GM19452 (cell line): Measurements from ENCODE around the gene NDUFS5.
"Not testable (repeated sequence)": the region's sequence is repeated elsewhere in the genome, so short reads cannot be mapped to it uniquely, and the experiment has no call there.

Experiments used
- ATAC-seq: cut with Tn5 transposase; IDR thresholded peaks from one replicate; pipeline ENCODE4 v1.9.1; 2021; ENCODE audit not compliant: unreplicated experiment

NDUFS5 gene

DNA sequence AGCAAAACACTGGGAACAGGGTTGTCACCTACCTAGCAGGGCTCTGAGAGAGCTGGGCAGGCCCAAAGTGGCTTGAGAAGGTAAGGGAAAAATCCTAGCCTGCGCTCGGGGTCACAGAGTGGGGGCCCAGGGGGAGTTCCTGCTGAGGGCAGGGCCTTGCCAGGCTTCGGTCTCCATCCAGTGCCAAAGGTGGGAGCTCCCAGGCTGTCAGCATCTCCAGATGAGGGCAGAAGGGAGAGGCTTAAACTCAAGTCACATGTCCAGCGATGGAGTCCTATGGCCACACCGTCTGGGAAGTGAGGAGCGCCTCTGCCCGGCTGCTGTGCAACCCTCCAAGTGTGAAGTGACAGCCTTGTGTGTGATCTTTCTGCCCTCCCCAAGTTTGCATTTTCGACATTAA lies 11.2 kb upstream of the NDUFS5 start:
- not testable (repeated sequence) for ATAC-seq

DNA sequence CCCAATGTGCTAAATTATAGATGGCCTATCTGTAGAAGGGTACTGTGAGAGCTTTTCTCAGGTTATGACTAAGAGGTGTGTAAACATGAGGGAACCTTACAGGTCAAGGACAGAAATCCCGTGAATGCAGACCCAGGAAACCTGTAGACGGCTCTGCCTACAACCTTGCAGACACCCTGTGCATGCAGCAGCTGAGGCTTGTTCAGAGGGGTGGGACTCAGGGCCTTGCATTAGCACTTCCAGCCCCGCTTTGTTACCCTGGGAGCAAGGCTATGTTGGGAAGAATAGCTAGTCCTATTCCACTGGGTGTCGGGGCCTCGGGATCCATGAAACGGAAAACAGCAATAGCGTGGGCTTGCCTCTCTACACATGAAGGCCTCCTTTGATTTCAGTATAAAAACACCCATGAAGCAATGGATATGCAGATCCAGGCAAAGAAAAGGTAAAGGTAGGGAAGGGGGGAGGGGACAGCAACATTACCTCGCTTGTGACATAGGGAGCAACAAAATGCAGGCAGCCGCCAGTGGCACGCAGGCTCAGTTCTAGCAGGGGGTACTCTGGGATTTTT lies 9.5 kb upstream of the NDUFS5 start:
- ATAC-seq, result no peak

DNA sequence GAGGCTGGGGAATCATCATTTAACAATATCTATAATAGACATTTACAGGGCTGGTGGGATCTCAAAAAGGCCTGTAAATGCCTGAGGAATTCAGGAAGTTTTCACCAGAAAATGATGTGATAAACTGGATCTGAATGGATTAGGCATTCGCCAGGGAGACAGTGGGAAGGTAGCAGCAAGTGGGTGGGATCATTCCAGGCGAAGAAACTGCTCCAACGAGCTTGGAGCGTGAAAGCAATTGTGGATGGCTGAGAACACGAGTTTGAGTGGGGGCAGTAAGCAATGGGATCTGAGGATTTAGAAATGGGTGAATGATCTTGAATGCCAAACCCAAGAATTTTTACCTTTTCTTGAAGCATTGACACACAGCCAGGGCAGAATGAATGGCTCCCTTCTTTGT lies 8.9 kb upstream of the NDUFS5 start:
- no peak for ATAC-seq

DNA sequence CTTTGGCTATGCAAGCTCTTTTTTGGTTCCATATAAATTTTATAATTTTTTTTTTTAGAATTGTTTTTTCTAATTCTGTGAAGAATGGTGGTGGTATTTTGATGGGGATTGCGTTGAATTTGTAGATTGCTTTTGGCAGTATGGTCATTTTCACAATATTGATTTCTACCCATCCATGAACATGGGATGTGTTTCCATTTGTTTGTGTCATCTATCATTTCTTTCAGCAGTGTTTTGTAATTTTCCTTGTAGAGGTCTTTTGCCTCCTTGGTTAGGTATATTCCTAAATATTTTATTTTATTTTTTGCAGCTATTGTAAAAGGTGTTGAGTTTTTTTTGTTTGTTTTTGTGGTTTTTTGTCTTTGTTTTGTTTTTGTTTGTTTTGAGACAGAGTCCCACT lies 5.7 kb upstream of the NDUFS5 start:
- ATAC-seq, result not testable (repeated sequence)

DNA sequence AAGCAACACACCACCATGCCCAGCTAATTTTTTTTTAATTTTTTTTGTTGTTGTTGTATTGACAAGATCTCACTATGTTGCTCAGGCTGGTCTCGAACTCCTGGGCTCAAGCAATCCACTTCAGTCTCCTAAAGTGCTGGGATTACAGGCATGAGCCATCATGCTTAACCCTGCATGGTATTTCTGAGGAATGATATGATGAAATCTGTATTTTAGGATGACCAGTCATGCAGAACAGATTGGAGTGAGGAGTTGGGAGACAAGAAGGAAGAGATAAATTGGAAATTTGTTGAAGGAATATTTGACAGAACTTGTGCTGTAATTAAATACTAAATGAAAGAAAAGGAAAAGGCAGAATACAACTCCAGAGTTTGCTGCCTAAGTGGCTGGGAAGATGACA lies 4.7 kb upstream of the NDUFS5 start:
- no peak for ATAC-seq

DNA sequence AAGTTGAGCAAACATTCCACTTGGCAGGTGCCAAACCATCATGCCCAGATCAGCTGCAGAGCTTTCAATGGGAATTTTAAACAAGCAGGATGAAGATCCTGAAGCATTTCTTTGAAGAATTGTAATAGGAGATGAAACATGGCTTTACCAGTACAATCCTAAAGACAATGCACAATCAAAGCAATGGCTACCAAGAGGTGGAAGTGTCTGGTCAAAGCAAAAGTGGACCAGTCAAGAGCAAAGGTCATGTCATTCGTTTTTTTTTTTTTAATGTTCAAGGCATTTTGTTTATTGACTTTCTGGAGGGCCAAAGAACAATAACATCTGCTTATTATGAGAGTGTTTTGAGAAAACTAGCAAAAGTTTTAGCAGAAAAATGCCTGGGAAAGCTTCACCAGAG lies 3.0 kb upstream of the NDUFS5 start:
- ATAC-seq, result no peak

DNA sequence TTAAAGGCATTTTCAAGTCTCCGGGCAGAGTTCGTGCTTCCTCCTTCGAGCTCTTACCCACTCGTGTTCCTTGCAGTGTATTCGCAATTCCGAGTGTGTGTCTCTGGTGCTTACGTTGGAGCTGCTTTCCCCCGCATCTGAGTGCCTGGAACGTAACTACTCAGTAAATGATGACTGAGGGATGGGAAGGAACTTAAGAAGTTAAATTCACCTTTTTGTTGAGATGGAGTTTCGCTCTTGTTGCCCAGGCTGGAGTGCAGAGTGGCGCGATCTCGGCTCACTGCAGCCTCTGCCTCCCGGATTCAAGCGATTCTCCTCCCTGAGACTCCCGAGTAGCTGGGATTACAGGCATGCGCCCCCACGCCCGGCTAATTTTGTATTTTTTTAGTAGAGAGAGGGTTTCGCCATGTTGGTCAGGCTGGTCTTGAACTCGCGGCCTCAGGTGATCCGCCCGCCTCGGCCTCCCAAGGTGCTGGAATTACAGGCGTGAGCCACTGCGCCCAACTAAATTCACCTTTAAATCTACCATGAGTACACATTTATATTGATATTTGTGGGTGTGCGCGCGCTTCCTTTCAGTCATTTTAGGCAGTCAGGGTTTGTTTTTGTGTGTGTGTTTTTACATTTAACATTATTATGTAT lies 837 bp downstream of the NDUFS5 start:
- no peak for ATAC-seq

DNA sequence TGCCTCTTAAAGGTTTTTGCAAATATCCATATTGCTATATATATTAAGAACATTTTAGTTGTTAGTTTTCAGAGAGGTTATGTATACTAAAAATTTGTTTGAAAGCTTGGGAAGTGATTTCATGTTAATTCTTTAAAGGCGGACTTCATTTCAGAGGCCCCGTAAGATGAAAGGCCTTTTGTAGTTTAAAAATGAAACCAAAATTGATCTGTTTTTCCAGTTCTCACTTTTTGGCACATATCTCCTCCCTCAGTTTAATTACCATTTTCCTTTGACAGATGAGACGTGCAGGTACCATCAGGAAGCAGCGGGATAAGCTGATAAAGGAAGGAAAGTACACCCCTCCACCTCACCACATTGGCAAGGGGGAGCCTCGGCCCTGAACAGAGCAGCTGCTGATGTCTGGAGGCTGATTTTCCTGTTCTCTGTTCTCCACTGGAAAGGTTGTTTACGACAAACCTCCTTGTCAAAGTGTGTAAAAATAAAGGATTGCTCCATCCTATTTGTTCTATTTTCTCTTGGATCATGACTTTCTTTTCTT lies 8.0 kb downstream of the NDUFS5 start:
- no peak for ATAC-seq

DNA sequence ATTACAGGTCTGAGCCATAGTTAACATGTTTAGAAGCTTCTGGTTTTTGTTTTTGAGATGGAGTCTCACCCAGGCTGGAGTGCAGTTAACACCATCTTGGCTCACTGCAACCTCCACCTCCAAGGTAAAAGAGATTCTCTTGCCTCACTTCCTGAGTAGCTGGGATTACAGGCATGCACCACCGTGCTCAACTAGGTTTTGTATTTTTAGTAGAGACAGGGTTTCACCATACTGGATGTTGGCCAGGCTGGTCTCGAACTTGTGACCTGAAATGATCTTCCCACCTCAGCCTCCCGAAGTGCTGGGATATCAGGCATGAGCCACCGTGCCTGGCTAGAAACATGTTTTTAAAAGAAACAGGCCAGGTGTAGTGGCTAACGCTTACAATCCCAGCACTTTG lies 10.5 kb downstream of the NDUFS5 start:
- ATAC-seq, result no peak

DNA sequence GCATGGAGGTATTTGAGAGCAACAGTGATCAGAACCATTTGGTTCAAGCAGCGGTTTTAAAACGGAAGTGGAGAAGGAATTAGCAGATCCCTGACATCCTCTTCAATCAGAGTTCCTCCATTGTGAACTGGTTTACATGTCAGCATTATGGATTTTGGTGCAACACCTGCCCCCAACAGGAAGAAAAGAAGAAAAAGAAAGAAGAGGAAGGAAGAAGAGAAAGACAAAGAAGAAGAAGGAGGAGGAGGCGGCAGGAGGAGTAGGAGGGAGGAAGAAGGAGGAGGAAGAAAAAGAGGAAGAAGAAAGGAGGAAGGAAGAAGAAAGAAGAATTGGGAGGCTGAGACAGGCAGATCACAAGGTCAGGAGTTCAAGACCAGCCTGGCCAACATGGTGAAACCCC lies 17.4 kb downstream of the NDUFS5 start:
- no peak for ATAC-seq

DNA sequence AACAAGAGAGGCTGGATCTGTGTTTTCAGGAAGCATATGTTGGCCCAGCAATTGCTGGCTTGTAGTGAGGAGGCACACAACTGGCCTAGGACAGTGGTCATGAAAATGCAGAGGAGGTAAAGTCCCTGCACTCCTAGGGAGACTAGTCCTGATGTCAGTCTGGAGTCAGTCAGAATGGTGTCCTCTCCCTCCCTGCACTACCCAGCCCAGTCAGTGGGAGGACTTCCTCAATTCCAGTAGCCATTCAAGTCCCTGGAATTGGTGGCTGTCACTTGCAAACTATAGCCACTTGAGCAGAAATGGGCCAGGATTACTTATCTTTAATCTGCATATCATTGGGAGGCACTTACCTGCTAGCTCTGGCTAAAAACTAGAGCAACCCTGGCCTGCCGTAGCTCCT lies 18.6 kb downstream of the NDUFS5 start:
- ATAC-seq, result no peak

DNA sequence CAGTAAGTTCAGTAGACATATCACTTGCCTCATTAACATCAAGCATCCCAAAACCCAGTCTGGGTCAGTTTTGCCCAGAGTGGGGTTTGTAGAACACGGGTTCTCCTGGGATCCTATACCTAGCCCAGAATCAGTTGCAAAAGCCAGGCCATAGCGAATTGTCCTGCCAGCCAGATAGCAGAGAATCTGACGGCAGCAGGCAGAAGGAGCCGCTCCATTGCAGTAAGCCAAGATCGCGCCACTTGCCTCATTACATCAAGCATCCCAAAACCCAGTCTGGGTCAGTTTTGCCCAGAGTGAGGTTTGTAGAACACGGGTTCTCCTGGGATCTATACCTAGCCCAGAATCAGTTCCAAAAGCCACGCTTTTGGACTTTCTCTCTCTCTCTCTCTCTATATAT lies 19.1 kb downstream of the NDUFS5 start:
- ATAC-seq, result no peak

DNA sequence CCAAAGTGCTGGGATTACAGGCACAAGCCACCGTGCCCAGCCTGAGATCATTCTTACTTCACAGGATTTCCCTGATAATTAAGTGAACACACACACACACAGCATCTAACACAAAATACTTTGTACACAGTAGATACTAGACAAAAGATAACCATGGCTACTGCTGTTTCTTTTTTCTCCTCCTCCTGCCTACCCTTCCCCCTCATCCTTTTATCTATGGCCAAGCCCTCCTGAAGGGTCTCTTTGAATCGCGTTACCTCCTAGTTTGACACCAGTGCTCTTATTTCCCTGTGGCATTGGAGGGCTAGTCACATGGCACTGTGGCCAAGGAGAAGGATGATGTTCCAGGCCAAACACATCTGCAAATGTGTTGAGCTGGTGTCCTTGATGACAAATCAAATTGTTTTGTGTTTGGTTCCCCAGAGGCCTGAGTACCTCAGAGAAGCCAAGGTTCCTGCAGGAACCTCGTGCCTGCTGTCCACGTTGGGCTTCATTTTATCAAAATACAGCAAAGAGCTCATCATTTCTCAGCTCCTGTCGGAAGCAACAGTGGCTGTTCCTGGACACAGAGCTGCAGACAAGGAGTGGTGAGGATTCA lies 20.6 kb downstream of the NDUFS5 start:
- no peak for ATAC-seq

DNA sequence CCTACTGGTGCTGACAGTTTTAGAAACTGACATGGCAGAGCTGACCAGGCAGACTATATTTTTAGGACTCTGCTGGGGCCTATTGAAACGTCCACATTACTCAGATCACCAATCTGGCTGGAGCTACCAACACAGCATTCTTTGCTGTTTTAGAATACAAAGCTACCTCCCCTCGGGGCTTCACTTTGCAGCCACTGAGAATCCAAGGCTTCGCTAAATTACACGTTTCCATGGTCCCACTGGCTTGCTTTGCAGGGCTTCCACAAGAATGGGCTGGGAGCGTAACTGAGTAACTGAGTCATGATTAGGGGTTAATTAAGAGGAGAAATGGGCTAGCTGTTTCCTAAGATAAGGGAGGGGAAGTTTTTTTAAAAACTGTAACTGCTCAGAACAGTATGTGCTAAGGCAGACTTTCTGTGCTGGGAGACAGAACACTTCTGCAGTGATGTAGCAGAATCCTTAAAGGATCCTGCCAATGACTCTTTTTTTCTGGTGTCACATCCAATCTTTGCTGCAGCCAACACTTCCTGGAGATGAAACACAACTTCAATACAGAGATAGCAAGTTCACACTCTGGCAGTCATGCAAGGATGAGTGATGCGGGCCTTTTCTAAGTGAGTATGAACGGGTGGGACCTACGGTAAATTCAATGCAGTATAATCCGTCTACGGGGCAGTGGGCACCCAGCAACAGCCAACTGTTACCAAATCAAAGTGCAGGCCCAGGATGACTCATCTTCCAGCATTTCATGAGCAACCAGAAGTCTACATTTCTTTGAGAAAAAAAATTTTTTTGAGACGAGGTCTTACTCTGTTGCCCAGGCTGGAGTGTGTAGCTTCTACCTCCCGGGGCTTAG lies 21.5 kb downstream of the NDUFS5 start:
- ATAC-seq, result no peak

DNA sequence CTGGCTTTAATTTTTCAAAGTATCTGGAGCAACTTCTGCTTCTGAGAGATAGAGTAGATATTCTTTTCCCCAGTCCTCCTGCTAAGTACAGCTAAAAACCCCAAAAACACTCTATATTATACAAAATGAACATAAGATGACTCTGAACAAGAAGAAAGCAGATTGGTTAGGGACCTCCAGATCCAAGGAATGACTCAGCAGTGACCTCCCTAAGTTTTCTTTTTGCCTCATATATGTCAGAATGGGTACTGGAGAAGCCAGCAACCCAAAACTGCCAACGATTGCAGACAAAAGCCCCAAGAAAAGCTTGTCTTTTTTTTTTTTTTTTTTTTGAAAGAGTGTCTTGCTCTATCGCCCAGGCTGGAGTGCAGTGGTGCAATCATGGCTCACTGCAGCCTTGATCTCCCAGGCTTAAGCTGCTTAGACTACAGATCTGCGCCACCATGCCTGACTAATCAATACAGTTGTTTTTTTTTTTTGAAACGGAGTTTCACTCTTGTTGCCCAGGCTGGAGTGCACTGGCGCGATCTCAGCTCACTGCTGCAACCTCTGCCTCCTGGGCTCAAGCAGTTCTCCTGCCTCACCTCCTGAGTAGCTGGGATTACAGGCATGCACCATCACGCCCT lies 22.7 kb downstream of the NDUFS5 start:
- no peak for ATAC-seq

DNA sequence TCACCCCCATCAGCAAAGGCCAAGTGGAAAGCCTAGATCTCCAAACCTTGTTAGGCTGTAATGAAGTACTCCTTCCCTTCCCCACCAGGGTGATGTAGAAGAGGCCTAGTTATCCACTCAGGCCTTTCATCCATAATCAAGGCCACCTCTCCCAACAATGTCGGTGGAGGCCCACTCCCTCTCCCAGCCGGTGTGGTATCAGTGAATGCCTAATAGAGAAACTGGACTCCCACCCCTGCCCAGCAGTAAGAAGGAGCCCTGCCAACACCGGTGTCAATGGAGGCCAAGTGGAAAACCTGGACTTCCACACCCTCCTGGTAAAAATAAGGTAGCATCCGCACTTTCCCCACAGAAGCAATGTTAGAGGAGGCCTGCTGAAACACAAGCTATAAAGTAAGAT lies 23.9 kb downstream of the NDUFS5 start:
- no peak for ATAC-seq

DNA sequence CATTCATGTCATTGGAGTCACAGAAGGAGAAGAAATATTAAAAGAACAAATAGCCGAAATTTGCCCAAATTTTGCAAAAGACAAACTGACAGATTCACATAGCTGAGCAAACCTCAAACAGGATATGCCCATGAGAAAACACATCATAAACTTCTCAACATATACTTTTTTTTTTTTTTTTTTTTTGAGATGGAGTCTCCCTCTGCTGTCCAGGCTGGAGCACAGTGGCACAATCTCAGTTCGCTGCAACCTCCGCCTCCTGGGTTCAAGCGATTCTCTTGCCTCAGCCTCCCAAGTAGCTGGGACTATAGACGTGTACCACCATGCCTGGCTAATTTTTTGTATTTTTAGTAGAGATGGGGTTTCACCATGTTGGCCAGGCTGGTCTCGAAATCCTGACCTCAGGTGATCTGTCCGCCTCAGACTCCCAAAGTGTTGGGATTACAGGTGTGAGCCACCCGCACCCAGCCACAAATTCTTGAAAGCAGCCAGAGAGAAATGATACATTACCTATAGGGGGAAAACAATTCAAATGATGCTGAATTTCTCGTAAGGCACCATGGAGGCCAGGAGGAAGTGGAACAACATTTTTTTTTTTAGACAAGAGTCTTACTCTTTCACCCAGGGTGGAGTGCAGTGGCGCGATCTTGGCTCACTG lies 25.2 kb downstream of the NDUFS5 start:
- not testable (repeated sequence) for ATAC-seq

DNA sequence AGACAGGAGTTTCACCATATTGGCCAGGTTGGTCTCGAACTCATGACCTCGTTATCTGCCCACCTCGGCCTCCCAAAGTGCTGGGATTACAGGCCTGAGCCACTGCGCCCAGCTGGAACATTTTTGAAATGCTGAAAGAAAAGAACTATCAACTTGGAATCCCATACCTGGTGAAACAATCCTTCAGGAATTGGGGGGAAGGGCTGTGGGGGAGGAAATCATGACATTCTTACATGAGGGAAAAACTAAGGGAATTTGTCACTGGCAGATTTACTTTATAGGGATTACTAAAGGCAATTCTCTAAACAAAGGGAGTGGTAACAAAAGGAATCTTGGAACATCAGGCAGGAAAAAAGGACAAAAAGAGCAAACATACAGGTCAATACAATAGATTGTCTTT lies 25.8 kb downstream of the NDUFS5 start:
- no peak for ATAC-seq

DNA sequence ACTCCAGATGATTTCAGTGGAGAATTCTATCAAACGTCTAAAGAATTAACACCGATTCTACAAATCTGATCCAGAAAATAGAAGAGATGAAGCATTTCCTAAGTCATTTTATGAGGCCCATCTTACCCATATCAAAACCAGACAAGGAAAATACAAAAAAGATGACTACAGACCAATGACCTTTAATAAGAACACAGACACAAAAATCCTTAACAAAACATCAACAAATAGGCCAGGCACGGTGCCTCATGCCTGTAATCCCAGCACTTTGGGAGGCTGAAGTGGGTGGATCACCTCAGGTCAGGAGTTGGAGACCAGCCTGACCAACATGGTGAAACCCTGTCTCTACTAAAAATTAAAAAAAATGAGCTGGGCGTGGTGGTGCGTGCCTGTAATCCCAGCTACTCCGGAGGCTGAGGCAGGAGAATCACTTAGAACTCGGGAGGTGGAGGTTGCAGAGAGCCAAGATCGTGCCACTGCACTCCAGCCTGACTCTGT lies 29.1 kb downstream of the NDUFS5 start:
- not testable (repeated sequence) for ATAC-seq

DNA sequence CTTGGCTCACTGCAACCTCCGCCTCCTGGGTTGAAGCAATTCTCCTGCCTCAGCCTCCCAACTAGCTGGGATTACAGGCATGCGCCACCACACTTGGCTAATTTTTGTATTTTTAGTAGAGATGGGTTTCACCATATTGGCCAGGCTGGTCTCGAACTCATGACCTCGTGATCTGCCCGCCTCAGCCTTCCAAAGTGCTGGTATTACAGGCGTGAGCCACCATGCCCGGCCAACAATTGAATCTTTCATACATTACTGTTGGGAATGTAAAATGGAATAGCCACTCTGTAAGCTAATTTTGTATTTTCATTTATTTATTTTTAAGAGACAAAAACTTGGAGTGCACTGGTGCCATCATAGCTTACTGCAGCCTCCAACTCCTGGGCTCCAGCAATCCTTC lies 35.4 kb downstream of the NDUFS5 start:
- ATAC-seq, result not testable (repeated sequence)
